HG03460 (cell line): Measurements from ENCODE around the gene CFH.
"Not testable (repeated sequence)": the region's sequence is repeated elsewhere in the genome, so short reads cannot be mapped to it uniquely, and the experiment has no call there.

Experiments used
- ATAC-seq: cut with Tn5 transposase; IDR thresholded peaks from one replicate; pipeline ENCODE4 v1.9.1; 2021; ENCODE audit not compliant: unreplicated experiment

CFH gene

DNA sequence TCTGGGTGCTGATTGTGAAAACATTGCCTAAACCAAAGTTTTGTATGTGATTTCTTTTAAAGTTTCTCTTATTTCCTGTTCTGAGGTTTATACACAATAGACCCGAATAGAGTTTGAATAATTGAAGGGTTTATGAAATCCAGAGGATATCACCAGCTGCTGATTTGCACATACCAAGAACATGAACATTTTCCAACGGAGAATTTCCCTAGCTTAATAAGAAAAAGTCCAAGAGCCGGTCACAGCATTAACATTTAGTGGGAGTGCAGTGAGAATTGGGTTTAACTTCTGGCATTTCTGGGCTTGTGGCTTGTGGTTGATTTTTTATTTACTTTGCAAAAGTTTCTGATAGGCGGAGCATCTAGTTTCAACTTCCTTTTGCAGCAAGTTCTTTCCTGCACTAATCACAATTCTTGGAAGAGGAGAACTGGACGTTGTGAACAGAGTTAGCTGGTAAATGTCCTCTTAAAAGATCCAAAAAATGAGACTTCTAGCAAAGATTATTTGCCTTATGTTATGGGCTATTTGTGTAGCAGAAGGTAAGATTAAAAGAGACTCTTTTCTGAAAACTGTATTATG lies at the start of gene CFH:
CFH (plus strand) TSS at position 407 of the 579 bp plus-strand sequence; CDS start at position 482, 75 bp downstream.
- no peak for ATAC-seq

DNA sequence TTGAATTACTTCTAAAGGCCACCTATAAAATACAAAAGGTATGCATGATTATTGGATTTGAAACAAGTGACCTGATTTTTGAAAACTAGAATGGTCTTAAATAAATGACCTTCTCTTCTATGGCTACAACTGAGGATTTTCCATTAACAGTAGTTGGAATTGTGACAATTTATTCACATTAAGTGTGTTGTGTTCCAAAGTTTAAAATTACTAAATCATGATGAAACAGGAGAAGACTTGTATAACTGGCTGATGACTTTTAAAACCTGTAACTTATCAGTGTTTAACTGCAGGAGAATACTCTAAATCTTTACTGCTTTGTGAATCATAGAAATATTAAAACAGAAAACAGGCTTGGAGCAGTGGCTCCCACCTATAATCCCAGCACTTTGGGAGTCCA lies 48.2 kb upstream of the CFH start:
- no peak for ATAC-seq

DNA sequence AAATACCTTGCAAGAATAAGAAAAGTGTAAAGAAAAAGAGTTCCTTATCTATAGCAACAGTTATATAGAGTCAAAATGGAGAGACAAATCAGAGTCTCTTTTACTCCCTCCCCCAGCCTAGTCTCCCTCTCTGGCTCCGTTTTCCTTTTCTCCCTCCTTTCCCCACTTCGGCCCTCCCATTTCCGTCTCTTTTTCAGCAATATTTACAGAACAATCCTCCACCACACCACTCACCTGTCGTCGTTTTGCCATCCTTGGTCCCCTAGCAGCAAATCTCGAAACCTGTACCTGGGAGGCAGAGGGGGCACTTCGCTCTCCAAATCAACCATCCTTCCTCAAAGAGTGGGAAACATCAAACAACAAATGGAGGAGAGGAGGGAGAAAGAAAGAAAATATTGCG lies 43.9 kb upstream of the CFH start:
- ATAC-seq, result no peak

DNA sequence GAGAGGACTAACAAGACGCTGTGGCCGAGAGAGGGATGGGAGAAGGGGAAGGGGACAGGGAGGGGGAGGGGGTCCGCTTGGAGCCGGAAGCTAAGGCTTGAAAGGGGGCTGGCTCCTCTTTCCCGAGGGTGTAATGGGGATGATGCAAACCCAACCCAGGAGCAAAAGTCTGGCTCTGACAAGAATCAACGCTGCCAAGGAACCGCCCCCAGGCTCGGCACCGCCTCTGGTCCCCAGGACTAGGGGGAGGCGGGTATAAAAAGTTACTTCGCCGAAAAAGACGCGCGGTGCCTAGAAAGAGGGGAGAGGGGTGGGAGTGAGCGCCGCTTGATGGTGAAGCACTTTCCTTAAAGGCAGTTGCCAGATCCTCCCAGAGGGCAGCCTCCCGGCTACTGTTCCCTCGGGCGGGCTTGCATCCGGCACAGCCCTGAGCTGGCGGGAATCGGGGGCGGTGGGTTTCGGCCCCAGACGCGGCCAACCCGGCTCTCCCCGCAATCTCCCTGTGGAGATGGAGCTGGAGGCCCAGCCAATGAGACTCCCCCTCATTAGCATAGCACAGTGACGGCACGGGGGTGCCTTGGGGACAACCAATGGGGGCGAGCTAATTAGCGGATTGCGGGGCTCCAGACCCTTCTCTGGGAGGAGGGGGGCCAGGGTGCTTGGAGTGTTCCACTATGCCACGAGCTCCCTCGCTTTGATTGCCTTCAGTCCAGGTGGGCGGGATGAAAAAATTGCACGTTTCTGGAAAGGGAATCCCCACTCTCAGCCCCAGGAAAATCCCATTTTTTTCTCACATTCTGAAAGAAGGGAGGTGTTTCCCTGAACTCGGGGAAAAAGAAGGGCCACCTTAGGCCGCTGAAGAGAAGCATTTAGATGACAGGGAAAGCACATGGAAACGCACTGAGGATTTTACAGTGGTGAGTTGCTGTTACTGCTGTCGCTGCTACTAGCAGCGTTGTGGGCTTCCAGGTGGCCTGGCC lies 43.2 kb upstream of the CFH start, which contains the start of gene KCNT2:
KCNT2 (minus strand) TSS at position 51 of the 980 bp plus-strand sequence. CDS start 131 bp downstream, outside the sequence.
- ATAC-seq, result no peak

DNA sequence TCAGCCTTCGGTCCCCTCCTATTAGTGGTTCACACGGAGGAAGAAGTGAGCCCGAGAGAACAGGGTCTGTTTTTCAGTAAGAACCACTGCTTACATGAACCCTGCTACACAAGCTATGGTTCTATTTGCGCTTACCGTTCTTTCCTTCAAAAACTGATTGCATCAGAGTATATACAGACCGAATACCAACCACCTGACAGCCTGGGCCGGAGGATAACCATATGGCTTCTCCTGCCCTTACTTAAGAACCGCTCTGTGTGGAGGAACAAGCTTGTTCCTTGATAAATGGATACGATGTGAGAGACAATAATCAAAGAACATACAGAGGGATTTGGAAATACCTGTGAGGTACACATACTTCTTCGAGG lies 42.5 kb upstream of the CFH start:
- ATAC-seq, result no peak

- no peak for ATAC-seq
Measured at GRCh38 chr1:196611873-196612272, 40.0 kb upstream of the CFH start.

GRCh38 chr1:196619721-196620120 lies 32.1 kb upstream of the CFH start:
- ATAC-seq, result no peak

DNA sequence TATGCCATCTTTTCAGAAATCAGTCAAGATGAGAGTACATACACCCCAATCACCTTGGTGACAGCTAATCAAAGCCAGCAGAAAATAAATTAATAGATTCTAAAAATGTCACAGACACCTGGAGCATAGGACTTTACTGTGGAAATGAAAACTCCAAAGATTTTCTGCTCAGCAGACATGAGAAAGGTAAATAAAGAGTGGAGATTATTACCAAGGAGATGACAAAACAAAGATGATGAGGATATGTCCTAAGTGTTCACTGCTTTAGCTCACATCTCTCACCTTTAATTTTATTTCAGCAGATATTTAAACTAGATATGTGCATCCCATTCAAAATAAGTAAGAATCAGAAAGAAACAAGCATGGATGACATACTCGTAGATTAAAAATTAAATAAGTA lies 28.8 kb upstream of the CFH start:
- no peak for ATAC-seq

DNA sequence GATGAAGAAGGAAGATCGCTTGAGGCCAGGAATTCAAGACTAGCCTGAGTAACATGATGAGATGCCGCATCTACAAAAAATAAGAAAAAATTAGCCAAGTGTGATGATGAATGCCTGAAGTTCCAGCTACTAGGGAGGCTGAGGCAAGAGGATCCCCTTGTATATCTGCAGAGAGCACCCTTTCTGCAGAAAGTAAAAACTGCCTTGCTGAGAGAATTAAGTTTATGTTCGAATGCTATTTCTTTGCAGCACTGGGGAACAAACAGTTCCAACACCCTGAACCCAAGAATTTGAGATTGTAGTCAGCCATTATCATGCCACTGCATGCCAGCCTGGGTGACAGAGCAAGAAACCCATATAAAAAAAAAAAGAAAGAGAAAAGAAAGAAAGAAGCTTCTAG lies 23.0 kb upstream of the CFH start:
- no peak for ATAC-seq

- ATAC-seq, result no peak
Measured at GRCh38 chr1:196637606-196638005, 14.2 kb upstream of the CFH start.

DNA sequence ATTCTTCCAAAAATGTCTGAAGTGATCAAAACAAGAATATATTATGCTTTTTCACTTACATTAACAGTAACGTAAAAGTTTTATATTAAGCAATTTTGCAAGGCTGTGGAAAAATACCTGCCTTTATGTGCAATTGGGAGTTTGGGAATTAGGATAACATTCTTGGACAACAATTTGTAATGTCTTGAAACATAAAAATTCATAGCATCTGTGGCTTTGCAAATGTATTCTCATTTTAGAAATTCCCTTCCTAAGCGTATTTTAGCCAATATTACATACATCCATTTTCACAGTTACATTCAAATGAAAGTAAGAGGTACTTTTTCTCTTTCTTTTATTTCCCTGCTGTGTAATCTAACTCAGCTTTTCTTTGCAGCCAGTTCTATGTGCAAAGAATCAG lies 13.4 kb upstream of the CFH start:
- no peak for ATAC-seq

GRCh38 chr1:196639291-196639690 lies 12.6 kb upstream of the CFH start:
- not testable (repeated sequence) for ATAC-seq

DNA sequence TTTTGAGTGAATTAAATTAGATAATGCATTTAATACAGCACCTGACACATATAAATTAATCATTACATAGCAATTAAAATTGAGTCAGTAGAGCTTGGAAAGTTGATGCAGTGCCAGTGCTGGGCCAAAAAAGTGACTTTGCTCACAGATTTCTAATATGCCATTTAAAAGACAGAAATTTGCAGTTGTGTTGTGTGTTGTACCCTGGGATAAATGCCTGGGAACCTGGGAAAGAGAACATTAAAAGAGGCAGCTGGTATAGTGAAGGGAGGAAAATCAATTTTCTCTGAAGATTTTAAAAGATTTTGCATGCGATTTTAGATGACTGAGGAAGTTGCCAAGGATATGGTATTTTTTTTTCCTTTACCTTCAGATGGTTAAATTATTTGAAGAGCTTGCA lies 10.9 kb upstream of the CFH start:
- ATAC-seq, result no peak

DNA sequence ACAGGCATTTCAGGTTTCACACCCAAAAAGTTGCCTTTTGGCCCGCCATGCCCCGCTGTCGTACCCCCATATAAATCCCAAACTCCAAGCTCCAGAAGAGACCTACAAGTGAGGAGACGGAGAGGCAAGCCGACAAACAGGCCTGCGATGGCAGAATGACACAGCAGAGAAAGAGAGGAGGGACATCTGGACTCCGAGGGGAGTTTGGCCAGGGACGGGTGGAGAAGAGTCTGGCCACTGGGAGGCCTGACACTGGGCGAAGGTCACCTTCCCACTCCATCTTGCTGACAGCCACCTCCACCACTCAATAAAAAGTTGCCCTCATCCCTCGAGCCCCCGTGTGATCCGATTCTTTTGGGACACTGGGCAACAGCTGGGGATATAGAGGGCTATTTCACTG lies 1.9 kb upstream of the CFH start:
- ATAC-seq, result no peak

DNA sequence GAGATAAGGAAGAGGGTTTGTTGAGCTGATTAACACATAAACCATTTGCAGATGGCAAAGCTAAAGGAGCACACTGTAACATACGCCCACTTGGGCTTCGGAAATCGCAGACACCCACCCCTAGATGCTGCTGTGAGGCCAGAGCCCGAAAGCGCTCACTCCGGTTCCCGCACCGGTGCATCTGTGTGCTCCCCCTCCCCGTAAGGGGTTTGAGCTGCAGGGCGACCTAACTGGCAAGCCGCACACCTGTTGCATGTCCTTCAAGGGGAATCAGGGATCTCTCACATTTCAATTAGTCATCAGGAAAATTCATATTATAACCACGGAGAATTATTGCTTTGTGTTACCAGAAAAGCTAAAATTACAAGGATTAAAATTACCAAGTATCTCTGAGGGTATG lies 1.4 kb upstream of the CFH start:
- ATAC-seq, result no peak

- no peak for ATAC-seq
Measured at GRCh38 chr1:196651079-196651478, 764 bp upstream of the CFH start.

- ATAC-seq, result no peak
Measured at GRCh38 chr1:196654271-196654670, 2.4 kb downstream of the CFH start.

DNA sequence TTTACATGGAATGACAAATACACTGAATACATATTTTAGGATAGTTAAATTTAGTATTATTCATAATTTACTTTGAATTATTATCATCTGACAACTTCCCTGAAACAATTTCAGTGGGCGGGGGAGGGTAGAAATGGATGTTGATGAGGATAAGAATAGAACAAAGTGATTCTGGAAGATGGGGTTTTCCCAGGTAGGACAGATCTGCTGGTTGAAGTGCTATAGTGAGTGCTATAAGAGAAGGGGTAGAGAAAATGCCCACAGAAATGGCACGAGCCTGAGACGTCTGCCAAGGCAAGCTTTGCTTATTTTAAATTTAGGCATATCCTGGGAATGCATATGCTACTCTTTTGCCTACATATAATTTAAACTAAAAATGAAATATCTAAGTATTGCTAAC lies 3.2 kb downstream of the CFH start:
- no peak for ATAC-seq

DNA sequence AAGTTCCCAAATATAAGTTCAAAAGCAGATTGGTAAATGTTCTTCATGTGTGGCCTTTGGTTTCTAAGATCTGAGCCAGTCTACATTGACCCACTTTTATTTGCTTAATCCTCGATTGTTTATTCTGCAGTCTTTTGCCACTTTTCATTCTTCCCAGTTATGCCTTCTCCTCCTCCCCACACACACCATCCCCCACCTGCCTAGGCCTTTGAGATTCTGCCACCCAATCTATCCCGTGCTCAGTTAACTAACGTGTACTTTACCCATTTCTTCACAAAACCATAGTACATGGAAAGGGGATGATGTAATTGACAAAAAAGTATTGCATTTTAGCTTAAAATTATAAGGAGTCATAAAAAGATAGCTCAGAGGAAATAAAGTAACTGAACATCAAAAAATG lies 3.7 kb downstream of the CFH start:
- no peak for ATAC-seq

GRCh38 chr1:196659471-196659870 lies 7.6 kb downstream of the CFH start:
- ATAC-seq, result no peak

DNA sequence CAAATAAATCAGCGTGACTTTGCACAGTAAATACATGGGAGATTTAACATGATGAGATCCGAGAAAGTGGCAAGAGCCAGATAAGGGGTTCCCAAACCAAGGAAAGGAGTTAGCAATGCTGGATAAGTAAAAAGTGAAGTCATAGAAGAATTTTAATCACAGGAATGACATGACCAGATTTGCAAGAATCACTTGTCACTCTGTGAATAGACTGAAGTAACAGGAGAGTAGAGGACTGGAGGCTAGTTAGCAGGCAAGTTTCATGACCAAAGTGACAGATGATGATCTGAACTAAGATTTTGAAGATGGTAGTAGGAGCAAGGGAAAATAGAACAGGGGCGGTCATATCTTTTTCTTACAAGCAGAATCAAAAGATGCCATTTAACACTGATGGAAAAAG lies 8.4 kb downstream of the CFH start:
- no peak for ATAC-seq

GRCh38 chr1:196660852-196661251 lies 9.0 kb downstream of the CFH start:
- peak; percentile 92 for ATAC-seq
